ENCODE data around the gene ASL.
A peak's percentile ranks its signal among the peaks of the same experiment; 100 is the strongest.
"Not testable (repeated sequence)": the region's sequence is repeated elsewhere in the genome, so short reads cannot be mapped to it uniquely, and the experiment has no call there.

The ASL gene

DNA sequence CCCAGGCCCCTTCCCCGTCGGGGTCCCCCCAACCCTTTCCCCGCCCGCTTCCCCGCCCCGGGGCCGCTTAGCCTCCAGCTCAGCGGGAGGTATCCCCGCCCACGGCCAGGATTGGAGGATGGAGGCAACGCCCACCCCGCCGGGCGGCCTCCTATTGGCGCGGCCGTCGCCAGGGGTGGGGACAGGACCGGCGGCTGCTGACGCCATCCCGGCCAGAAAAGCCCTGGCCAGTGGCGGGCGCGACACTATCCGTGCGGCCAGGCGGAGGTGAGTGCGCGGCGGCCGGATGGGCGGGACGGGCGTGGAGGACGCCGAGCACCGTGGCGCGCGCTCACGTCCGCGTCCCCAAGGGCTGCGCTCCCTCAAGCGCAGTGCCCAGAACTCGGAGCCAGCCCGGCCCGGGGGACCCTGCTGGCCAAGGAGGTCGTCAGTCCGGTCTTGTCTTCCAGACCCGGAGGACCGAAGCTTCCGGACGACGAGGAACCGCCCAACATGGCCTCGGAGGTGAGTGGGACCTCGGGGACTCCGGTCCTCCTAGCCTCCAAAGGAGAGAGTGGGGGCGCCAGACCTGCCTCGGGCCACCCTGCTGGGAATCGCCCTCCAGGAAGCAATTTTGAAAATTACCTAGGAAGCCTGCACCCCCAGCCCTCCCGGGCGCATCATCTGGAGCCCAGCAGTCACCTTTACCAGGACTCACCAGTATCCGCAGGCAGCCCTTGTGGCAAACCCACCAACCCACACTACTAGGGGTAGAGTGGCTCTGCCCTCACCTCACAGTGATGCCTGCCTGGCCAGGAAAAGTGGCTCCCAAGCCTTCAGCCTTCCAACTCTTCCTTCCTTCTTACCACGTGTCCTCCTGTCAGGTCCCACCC lies at the start of gene ASL:
Gene ASL, plus strand, starts transcription at position 230 of the 872 bp plus-strand sequence. Its CDS starts 263 bp downstream, at position 493.
- peak; percentile 69 to 76 for DNase-seq

GRCh38 chr7:66028342-66028741 lies 47.3 kb upstream of the ASL start:
- DNase-seq = not testable (repeated sequence)

DNA sequence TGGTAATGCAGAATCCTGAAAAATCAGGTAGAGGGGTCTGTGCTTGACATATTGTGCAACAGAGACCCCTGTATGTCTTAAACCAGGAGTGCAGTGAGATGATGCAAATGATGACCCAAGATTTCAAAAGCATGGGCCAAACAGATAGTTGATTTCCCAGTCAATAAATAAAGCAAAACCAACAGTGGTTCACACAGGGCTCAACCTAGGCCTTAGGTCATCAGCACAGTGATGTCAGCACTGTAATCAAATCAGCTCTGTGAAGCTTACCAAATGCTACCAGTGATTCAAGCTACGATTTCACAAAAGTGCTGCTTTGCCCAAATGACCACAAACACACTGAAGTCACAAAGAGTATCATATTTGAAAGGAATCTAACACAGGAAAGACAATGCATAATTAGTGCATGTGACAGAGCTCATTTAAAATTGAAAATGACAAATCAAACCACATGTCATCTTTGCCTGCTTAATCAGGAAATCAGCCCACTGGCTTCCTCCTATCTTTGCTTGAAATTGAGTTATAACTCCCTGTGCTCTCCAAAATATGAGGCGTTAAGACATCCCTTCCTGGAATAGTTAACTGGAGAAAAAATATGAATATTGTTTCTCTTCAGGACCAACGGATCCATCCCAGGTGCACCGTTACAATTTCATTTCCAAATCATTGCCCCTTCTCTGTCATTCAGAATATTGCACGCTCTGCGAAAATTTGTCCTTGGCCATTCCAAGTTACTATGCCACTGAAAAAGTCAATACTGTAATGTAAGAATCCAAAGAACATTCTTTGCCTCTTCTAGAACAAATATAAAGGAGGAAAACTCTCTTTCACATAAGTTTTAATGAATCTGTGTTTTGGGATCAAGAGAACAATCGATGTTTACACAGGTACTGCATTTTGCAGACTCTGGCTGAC lies 41.9 kb upstream of the ASL start:
- DNase-seq = no peak

DNA sequence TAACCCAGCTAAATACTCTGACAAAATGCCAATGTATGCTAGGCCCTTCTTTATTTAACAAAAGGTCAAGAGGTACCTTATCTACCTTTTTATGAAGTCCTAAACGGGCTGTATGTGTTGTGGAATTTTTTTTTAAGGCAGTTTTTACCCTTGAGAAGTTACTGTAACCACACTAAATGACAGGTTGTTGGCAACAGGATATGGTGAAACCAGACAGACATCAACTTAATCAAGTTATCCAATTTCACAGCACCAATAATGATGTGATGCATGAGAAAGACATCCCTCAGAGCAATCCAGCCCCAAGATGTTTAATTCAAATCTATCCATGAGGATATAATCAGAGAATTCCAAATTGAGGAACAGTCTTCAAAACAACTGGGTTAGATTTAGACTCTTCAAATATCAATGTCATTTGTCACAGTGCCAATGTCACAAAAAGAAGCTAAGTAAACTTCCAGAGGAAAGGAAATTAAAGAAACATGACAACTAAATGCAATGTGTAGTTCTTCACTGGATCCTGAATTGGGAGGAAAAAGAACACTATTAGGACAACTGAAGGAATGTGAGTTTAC lies 41.1 kb upstream of the ASL start:
- not testable (repeated sequence) for DNase-seq

GRCh38 chr7:66036382-66036781 lies 39.2 kb upstream of the ASL start:
- no peak for DNase-seq

DNA sequence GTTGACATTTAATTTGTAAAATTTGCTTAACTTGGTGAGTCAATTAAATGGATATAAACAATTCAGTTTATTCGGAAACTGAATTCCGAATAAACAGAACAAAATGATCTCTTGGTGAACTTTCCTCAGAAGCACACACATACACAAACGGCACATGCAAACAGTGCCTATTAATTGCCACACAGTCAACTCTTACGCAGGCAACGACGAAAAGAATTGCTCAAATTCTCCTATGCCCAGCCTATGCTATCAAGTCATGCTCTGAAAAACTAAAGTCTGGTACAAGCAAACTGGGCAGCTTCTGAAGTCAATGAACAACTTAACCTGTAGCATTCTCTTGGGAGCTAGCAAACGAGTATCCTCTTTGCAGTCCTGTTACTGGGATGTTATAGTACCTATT lies 38.8 kb upstream of the ASL start:
- no peak for DNase-seq

DNA sequence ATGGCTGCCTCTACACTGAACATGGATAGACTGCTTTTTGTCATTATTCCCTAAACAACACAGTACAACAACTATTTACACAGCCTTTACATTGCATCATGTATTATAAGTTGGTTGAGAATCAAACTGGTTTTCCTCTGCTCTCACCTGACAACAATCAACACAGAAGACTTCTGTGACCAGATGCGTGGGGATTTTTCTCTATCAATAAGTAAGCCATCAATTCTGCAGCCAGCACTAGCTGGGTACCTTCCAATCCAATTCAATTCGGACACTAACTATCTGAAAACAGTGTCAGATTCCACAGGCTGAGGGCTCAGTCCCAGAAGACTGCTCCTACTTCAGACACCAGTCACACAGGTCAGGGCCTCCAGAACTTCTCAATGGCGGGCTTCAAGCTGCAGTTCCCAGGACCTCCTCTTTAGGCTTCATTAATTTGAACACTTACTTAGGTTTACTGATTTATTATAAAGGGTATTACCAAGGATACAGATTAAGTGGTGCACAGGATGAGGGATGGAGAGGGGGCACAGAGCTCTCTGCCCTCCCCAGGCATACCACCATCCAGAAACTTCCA lies 36.4 kb upstream of the ASL start:
- DNase-seq = no peak

GRCh38 chr7:66043681-66044497 lies 31.7 kb upstream of the ASL start:
- no peak for DNase-seq

DNA sequence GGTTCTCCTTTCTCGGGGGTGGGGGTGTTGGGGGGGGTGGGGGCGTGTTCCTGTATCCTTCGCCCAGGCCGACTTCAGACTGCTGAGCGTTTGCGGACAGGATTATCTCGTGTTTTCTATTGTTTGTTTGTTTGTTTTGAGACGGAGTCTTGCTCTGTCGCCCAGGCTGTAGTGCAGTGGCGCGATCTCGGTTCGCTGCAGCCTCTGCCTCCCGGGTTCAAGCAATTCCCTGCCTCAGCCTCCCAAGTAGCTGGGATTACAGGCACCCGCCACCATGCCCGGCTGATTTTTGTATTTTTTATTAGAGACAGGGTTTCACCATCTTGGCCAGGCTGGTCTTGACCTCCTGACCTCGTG lies 31.1 kb upstream of the ASL start:
- DNase-seq = not testable (repeated sequence)

- DNase-seq = no peak
Observed at GRCh38 chr7:66047426-66047825, 28.2 kb upstream of the ASL start.

DNA sequence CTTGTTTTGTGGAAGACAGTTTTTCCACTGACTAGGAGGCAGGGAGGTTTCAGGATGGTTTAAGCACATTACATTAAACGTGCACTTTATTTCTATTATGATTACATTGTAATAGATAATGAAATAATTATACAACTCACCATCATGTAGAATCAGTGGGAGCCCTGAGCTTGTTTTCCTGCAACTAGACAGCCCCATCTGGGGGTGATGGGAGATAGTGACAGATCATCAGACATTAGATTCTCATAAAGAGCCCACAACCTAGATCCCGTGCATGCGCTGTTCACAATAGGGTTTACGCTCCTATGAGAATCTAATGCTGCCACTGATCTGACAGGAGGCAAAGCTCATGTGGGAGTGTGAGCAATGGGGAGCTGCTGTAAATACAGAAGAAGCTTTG lies 25.7 kb upstream of the ASL start:
- not testable (repeated sequence) for DNase-seq

DNA sequence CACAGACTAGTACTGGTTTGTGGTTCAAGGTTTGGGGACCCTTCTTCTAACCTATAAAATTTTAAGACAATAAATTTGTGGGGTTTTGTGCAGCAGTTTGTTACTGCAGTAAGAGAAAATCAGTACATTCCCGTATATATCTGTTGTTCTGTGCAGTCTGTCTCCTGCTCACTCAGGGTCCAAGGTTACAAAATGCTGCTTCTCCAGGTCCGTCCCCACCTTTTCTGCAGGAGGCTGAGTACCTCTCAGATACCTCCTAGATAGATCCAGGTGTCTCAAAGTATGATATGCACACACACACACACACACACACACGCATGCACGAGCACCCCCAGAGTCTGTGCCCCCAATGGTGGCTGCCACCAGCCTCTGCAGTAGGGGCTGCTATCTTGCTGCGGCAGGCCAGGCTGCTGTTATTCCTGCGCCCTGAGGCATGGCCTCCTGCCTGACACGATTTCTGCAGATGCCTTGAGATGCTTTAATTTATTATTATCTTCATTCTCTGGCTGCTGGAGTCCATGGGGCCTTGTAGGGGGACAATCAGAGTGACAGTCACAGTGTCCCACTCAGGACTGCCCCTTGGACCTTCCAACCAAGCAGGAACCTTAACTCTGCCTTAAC lies 25.2 kb upstream of the ASL start:
- DNase-seq = no peak

DNA sequence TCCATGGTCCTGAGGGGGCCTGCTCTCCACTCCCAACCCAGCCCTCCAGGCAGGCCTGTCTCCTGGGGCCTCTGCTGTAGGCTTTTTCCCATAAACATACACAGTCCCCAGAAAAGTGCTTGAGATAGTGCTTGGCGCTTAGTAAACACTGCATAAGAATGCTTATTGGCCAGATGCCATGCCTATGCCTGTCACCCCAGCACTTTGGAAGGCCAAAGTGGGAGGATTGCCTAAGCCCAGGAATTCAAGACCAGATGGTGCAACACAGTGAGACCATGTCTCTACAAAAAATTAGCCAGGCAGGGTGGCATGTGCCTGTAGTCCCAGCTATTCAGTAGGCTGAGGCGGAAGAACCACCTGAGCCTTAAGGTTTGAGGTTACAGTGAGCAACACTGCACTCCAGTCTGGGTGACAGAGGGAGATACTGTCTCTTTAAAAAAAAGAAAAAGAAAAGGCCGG lies 24.6 kb upstream of the ASL start:
- no peak for DNase-seq

DNA sequence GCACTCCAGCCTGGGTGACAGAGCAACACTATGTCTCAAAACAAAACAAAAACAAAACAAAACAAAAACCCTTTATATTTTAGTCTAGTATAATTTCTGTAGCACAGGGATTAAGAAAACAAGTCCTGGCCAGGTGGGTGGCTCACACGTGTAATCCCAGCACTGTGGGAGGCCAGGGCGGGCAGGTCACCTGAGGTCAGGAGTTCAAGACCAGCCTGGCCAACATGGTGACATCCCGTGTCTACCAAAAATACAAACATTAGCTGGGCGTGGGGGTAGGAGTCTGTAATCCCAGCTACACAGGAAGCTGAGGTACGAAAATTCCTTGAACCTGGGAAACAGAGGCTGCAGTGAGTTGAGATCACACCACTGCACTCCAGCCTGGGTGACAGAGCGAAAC lies 23.2 kb upstream of the ASL start:
- no peak for DNase-seq

DNA sequence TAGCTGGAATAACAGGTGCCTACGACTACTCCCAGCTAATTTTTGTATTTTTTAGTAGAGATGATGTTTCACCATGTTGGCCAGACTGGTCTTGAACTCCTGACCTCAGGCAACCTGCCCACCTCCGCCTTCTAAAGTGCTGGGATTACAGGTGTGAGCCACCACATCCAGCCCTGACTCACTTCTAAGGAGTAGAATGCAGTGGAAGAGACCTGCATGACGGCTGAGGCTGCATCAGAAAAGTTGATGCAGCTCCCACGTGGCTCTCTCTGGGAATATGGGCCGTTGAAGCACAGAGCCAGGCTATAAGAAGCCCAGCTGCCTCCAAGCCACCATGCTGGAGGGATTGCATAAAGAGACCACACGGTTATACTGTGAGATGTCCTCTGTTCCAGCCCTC lies 21.6 kb upstream of the ASL start:
- DNase-seq = no peak

DNA sequence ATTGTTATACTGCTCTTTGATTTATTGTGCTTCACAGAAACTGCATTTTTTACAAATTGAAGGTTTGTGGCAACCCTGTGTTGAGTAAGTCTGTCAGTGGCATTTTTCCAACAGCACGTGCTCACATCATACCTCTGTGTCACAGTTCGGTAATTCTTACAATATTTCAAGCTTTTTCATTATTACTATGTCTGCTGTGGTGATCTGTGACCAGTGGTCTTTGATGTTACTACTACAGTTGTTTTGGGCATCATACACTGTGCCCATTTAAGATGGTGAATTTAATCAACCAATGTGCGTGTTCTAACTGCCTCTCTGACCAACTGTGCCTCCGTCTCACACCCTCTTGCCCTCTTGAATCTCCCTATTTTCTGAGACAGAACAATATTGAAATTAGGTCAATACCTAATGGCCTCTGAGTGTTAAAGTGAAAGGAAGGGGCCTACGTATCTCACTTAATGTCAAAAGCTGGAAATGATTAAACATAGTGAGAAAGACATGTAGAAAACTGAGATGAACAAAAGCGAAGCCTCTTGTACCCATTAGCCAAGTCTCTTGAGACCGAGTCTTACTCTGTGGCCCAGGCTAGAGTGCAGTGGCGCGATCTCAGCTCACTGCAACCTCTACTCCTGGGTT lies 20.2 kb upstream of the ASL start:
- DNase-seq = no peak

DNA sequence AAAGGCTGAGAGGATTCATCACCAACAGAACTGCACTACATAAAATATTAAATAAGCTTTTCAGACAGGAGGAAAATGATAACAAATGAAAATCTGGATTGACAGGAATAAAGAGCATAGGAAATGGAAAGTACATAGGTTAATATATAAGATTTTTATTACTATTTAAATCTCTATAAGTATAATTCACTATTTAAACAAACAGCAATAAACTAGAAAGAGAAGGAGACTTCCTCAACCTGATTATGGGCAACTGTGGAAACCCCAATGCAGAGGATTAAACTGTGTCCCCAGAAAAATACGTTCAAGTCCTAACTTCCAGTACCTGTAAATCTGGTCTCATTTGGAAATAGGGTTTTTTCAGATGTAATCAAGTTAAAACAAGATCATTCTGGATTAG lies 14.8 kb upstream of the ASL start:
- DNase-seq = no peak

DNA sequence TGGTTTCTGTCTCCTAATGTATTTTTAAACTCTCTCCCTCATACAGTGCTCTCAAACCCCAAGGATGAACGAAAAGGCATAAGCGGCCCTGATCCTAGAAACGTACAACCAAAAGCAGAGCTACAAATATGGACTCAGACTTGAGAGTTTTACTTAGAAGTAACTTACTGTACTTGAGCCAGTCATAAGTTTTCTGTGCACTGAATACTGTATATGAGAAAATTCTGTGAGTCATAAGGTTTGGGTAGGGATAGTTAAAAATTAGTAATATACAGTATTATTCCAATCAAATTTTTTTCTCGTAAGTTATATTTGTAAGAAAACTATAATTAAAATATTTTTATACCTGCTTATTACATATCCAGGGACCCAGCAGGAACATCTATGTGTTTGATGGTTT lies 5.9 kb upstream of the ASL start:
- DNase-seq = no peak

DNA sequence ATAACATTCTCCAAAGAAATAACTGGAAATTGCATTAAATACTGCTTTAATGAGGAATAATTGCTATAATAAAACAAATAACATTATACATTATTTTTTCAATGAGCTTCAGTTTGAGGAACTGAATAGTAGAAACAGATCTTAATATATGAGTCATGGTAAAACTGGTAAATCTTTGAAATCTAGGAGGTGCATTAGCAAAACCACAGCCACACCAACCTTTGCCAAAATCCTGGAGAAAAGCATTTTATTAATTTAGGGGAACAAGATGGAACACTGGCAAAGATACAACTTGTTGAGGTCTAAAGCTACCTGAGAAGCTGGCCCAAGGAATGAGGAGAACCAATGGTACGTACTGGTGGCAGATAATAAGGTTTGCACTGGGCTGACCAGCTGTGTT lies 5.4 kb upstream of the ASL start:
- no peak for DNase-seq

GRCh38 chr7:66072208-66072607 lies 3.4 kb upstream of the ASL start:
- not testable (repeated sequence) for DNase-seq
